ENCODE measurements around the gene HBG1.

- no peak for TF ChIP-seq PPARA (CRISPR knock-in tag; IDR thresholded peaks at IDR 0.05; ENCODE audit: borderline replicate concordance)
- TF ChIP-seq ZC3H10 (CRISPR knock-in tag; IDR thresholded peaks at IDR 0.05) = no peak
- TF ChIP-seq ZFP3 (CRISPR knock-in tag; IDR thresholded peaks at IDR 0.05) = no peak
- no peak for TF ChIP-seq TOX (CRISPR knock-in tag; IDR thresholded peaks at IDR 0.05; ENCODE audit: borderline replicate concordance)
- TF ChIP-seq PATZ1 (CRISPR knock-in tag; IDR thresholded peaks at IDR 0.05; ENCODE audit: borderline replicate concordance) = no peak
- TF ChIP-seq TCF4 (CRISPR knock-in tag; IDR thresholded peaks at IDR 0.05; ENCODE audit: borderline replicate concordance) = no peak
- no peak for TF ChIP-seq CREB5 (CRISPR knock-in tag; IDR thresholded peaks at IDR 0.05; ENCODE audit: low read depth)
- TF ChIP-seq CSRNP3 (CRISPR knock-in tag; IDR thresholded peaks at IDR 0.05) = no peak
Observed at GRCh38 chr11:5274395-5274794, 24.7 kb upstream of the HBG1 start.

Measured in SK-N-SH treated with all-trans-retinoic acid at 6 μM for 48 hours (cell line).